Measurements from ENCODE around the gene SORBS1.

SORBS1 gene

DNA sequence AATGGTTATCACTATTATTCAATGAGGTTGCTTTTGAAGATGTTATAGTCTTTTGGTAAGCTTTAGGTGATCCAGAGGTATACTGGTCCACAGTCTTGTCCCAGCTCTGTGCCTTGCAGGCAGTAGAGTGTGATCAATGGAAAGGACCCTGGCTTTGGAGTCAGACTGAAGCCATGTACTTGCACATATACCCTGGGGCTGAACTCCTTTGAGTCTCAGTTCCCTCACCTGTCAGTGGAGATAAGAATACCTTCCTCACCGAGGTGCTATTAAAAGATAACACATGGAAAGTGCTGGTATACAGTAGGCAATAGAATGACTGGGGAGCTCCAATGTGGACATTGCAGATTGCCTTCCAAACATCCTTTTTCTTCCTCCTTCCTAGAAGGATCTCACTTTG, 254.3 kb downstream of the SORBS1 start:
- no peak for DNase-seq

DNA sequence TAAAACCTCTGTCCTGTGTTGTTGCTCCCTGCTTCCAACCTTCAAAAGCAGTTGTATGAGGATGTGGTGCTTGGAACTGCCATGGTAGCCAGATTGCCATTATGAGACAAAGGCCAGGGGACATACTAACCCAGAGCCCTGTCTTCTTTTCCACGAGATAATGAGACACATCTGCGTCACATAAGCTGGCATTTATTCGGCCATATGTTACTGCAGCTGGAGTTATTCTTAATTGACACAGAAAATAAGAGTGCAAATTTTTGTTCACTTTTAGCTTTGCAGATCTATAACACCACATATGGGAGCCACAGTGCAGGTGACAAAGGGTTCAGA, 254.9 kb downstream of the SORBS1 start:
- no peak for DNase-seq

DNA sequence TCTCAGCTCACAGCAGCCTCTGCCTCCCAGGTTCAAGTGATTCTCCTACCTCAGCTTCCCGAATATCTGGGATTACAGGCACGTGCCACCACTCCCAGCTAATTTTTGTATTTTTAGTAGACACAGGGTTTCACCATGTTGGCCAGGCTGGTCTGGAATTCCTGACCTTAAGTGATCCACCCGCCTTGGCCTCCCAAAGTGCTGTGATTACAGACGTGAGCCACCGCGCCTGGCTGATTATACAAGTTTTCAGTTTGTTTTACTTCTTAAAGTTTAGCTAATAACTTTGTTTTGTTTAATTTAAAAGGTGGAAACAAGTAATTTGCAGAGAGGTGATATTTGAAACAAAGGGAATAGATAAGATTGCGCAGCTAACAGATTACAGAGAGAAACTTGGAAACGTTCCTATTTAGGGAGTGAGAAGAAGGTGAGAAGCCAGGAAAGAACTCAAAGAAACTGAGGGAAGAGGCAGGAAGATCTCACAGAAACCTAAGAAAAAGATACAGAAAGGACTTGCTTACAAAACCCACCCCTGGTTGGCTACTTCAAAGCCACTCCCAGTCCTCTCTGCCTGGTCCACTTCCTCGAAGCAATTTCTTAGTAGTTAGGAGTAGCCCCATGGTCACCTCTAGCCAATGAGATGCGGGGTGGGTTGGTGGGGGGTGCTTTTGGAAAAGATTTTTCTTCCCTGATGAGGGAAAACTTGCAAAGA, 255.4 kb downstream of the SORBS1 start:
- DNase-seq: no peak

DNA sequence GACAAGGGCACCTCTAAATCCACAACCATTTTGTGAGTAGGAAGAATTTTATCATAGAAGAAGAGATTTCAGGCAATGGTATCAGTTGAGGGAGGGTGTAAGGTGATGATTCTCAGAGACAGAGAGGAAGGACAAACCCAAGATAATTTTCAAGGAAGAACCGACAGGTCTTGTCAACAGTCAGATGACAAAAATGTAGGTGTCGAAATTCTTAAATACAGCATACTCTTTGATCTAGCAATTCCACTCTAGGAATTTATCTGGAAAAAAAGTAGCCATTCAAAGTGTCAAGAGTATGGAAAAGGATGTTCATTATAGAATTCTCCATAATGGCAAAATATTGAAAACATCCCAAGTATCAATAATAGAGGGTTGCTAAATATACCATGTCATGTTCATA, 256.2 kb downstream of the SORBS1 start:
- DNase-seq: no peak

DNA sequence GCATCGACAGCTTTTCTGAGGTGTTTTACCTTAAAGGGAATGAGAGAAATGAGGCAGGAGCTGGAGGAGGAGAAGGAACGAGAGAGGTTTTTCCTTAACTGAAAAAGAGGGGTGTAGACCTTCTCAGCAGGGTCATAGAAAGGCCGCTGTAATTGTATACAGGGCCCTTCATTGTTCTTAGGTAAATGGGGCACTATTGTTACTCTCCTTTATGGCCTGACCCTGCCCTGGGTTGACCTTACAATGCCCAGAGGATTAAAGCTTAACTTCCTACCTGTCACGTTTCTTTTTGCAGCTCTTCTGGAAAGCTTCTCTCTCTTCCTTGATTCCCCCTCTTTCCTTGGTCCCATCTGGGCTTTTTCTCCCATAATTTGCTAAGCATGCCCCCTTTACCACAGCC, 256.7 kb downstream of the SORBS1 start:
- no peak for DNase-seq

DNA sequence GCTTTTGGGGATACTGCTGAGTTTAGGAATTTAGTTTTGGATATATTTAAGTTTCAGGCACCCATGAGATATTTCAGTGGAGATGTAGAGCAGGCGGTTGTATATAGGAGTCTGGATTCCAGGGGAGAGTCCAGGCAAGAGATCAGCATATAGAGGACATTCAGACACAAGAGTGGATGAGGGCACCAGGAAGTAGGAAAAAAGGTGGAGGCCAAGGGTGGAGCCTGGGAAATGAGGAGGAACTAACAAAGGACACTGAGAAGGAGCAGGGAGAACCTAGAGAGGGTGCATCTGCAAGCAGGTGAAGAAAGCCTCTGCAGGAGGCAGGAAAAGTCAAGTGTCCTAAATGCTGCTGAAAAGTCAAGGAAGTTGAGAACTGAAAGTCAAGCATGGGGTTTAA, 257.2 kb downstream of the SORBS1 start:
- DNase-seq: no peak

DNA sequence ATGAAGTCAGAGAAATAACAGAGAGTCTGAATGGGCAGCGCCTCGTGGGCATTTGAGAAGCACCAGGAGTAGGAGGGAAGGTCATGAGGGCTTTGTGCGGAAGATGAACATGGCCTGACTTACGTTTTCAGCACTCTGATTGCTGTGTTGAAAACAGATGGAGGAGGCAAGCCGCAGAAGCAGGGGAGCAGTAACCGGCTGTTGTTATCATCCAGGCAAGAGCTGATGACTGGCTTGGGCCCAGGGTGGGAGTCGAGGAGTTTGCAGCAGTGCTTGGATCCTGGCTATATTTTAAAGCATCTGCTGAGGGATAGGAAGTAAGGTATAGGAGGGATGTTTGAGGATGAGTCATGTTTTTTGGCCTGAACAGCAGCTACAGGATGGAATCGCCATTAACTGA, 257.6 kb downstream of the SORBS1 start:
- no peak for DNase-seq

- no peak for DNase-seq
Measured at GRCh38 chr10:95300022-95300539, 261.1 kb downstream of the SORBS1 start.

GRCh38 chr10:95297402-95297801, 263.8 kb downstream of the SORBS1 start:
- no peak for DNase-seq

DNA sequence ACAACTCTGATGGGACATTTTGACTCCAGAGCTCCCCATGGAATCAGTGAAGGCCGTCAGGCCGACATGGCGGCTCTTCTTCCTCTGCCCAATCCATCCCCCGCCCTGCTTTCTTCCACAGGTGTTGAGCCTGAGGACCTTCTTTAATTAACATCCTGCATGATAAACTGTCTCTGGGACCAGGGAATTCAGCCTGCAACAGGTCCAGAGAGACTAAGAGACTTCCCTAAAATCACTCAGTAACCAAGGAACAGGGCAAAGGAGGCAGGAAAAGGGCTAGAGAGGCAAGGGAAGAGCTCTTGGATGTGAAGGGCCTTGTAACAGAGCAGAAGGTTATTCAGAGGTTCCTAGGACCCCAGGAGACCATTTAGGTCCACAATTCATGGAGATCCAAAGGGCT, 264.4 kb downstream of the SORBS1 start:
- no peak for DNase-seq

DNA sequence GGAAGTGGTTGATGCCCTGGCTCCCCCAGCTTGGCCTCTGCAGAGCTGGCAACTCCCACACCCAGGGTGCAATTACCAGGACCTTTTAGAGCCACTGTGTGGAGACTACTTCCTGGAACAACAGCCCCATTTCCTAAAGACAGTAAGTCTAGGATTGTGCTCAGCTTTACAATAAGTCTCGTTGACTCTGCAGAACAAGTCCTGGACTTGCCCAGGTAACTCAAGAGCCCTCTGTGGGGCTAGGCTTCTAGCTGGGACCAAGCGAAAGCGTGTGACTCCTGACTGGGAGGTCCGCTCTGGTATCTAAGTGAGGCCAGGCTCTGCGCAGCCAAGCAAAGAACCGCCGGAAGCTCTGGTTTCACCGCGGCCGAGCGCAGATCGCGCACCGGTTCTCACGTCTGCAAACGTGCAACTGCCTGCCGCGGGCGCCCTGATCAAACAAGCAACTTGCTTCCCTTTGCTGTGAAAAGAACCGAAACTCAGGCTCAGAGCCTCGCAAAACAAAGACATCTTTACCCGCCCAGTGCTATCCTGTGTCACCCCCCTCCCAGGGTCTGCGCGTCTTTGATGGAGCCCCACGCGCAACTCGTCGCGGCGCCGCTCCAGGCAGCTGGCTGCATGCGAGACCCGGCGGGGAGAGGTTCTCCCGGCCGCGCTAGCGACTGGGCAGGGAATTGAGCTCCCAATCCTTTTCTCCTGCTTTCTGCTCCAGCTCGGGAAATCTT, 266.0 kb downstream of the SORBS1 start:
- DNase-seq: peak; percentile 71

GRCh38 chr10:95293631-95294030, 267.5 kb downstream of the SORBS1 start:
- DNase-seq: no peak

DNA sequence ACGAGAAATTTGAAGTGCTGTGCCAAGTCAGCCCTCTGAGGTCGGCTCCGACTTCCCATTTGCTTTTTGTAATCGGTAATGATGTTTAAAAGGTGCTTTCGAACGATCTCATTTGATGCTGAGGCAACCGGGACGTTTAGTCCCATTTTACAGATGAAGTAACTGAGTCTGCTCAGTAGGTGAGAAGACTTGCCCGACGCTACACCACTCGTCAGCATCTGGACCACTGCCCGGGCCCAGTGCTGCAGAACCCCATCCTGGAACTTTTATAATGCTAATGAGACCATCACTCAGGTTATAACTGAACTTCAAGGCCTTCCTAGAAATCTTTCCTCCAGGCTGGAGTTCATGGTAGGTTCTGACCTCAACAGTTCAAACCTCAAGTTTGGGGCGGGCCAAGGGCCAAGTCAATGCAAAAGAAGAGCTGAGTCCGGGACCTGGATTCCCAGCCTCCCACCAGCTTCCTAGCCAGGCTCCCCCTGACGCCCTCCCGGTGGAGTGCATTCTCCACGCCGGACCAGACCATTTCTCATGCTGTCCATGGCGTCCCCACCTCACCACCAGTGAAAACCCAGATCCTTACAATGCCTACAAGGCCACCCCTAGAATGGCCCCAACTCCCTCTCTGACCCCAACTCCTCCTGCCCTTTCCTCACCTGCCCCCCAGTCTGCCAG, 269.7 kb downstream of the SORBS1 start:
- no peak for DNase-seq

GRCh38 chr10:95290461-95291364, 270.5 kb downstream of the SORBS1 start, which contains the start of gene PDLIM1:
Gene PDLIM1 (minus strand): TSS chr10:95291003. CDS start chr10:95290915, 88 bp downstream.
- DNase-seq: peak; percentile 43

DNA sequence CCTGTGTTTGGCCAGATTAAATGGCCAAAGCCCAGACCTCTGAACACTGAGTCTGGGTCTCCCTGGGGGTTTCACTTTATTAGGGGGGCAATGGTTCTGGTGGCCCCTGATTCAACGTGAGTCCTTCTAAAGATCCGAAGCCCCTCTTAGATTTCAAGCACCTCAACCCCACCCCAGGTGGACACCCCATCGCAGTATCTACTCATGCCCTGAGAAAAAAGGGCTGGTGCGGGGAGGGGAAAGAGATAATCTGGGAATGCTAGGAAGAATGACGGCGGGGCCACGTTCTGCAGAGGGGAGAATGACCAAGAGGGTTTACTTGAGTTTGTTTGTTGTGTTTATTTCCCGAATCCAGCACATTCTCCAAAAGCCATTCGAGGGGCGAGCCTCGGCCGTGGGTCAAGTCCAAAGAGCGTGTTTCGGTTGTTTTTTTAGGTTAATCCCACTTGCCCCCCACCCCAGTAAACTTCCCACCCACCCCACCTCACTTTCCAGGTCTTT, 271.2 kb downstream of the SORBS1 start:
- DNase-seq: no peak

DNA sequence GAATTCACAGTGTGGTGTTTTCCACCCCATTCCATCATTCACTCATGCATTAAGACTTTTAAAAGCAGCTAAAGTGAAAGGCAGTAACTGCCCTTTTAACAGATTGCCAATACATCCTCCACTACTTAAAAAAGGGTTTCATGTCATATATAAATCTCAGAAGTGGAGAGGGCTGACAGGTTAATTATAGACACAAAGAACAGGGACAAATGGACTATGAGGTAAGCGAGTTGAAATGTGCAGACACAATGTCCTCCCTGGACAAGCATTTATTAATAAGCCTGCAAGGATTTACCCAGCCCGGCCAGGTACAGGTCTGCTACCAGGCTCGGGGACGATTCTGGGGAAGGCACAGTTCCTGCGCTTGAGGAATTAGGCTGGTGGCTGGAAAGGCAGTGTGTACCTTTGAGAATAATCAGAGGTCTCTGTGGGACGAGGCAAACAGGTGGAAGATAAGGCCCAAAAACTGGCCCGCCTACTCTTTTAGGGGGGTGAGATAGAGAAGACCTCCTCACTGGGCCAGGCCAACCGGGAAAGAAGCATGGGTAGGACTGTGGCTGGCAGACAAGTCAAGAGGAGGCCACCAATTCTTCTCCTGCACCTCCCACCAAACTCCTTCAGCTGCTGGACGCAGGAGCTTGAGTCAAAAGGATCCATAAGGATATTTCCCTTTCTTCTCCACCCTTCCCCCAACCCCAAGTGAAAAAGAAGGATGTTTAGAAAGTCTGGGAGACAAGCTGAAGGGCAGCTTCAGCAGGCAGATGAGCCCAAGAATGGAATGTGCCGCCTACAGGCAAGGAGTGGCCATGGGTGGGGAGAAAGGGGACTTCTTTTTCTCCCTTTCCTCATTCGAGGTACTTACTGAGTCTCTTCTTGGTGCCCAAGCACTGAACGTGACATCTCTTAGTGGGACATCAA, 271.9 kb downstream of the SORBS1 start:
- no peak for DNase-seq

GRCh38 chr10:95288303-95288702, 272.9 kb downstream of the SORBS1 start:
- no peak for DNase-seq

DNA sequence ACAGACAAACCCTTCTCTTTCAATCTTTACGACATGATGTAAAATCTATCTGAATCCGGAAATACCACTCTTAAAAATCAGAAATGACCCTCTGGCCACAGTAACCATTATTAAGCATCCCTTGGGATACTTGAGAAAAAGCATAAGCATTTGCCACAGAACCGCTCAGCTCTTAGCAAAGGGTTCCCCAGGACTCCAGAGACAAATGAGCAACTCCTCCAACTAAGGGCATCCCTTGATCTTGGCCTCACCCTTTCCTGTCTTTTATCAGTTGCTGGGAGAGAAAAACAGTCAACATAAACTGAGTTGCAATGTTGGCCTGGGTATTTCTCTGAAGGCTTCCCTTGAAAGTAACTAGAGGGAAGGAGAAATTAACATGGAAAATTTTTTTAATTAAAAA, 273.9 kb downstream of the SORBS1 start:
- no peak for DNase-seq

DNA sequence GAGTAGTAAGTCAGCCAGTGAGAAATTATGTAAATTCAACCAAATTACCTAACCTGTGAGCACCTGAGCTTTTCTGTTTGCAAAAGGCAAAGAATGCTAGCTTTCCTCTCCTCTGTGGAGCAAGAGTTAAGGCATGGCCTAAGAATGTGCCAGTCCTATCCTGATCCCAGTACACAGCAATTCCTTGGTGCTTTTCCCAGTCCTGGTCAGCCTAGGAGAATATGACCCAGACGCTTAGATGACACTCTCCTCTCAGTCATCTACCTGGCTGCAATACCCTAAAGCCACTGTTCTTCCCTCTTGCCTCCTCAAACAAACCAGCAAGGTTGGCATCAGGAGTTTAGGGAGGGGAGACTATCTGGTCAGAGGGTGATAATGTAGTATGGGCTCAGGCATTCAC, 274.5 kb downstream of the SORBS1 start:
- DNase-seq: no peak

DNA sequence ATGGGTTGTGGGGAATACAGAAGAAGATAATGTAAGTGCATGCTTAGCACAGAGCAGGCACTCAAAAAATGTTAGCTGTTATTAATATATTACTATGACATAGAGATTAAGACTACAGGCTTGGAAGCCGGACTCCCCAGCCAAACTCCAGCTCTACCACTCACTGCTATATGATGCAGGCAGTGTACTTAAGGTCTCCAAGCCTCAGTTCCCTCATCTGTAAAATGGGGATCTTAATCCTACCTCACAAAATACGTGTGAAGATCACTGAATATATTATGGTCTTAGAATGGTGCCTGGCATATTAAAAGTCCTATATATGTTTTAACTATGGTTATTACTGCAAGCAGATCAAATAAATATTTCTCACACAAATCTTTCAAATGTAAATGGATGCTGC, 275.6 kb downstream of the SORBS1 start:
- no peak for DNase-seq

- DNase-seq: no peak
Measured at GRCh38 chr10:95284807-95285206, 276.4 kb downstream of the SORBS1 start.

GRCh38 chr10:95282107-95282506, 279.1 kb downstream of the SORBS1 start:
- no peak for DNase-seq
